Measurements from ENCODE around the gene FREM3. TPM values are rescaled to one million over a fixed set of nuclear protein-coding genes. Genes with fewer than 3 reads are reported as not detected.

The FREM3 gene
- total RNA-seq, 1 experiment from 2014 or later = not detected

- Histone ChIP-seq H3K27me3 (replicated peaks; ENCODE audit: insufficient read depth, low read depth, low read length, poor library complexity) (no peaks in the 10 kb centered on the region), H3K4me1 (ENCODE audit: insufficient read depth, low read length, poor library complexity, severe bottlenecking) (no peaks in the 10 kb centered on the region), H3K27ac (ENCODE audit: low read depth, low read length, poor library complexity, severe bottlenecking) (no peak overlapping the region), H3K36me3 (ENCODE audit: insufficient read depth, low read length, poor library complexity, severe bottlenecking) (no peaks in the 10 kb centered on the region), H3K9me3 (ENCODE audit: low read depth, low read length, poor library complexity, severe bottlenecking) (no peaks in the 10 kb centered on the region), H3K4me3 (ENCODE audit: low read depth, low read length, poor library complexity, severe bottlenecking) (no peak overlapping the region)
- no peak for TF ChIP-seq CTCF (conservative IDR thresholded peaks at IDR 0.05; ENCODE audit: low read depth, low read length)
- CTCF ChIA-PET = no interaction called here
- DNase-seq (ENCODE audit: low spot score) = no peak
- intact Hi-C loops (cut with micrococcal nuclease; ENCODE audit: unreplicated experiment) = no loop called here
- POLR2A ChIA-PET (ENCODE audit: low non-redundant PET) = no interaction called here
- BruUV-seq (replicated peaks) = no TSS peak
These were observed 76.6 kb downstream of the FREM3 start for GRCh38 chr4:143623896-143624295.

- H3K36me3 ChIP-seq (ENCODE audit: insufficient read depth, low read length, poor library complexity, severe bottlenecking) = no peaks in the 10 kb centered on the region
- ChIA-PET POLR2A (ENCODE audit: low non-redundant PET) (no interaction called here), CTCF (no interaction called here)
- H3K4me1 ChIP-seq (ENCODE audit: insufficient read depth, low read length, poor library complexity, severe bottlenecking) = no peaks in the 10 kb centered on the region
- H3K27ac ChIP-seq (ENCODE audit: low read depth, low read length, poor library complexity, severe bottlenecking) = no peak overlapping the region
- intact Hi-C loops (cut with micrococcal nuclease; ENCODE audit: unreplicated experiment) = no loop called here
- no peak overlapping the region for H3K4me3 ChIP-seq (ENCODE audit: low read depth, low read length, poor library complexity, severe bottlenecking)
- no peak for DNase-seq (ENCODE audit: low spot score)
- TF ChIP-seq CTCF (conservative IDR thresholded peaks at IDR 0.05; ENCODE audit: low read depth, low read length) (no peak), EZH2 (IDR thresholded peaks at IDR 0.05; ENCODE audit: borderline replicate concordance, low read depth, low read length, poor library complexity, severe bottlenecking) (no peak)
- H3K9me3 ChIP-seq (ENCODE audit: low read depth, low read length, poor library complexity, severe bottlenecking) = no peaks in the 10 kb centered on the region
- BruUV-seq (replicated peaks) = no TSS peak
- H3K27me3 ChIP-seq (replicated peaks; ENCODE audit: insufficient read depth, low read depth, low read length, poor library complexity) = peaks cover 5% of the 10 kb centered on the region
These were observed 81.7 kb downstream of the FREM3 start for GRCh38 chr4:143618811-143619210.

GRCh38 chr4:143617994-143618679 is 82.3 kb downstream of the FREM3 start:
- Histone ChIP-seq H3K4me3 (ENCODE audit: low read depth, low read length, poor library complexity, severe bottlenecking) (no peak overlapping the region), H3K27me3 (replicated peaks; ENCODE audit: insufficient read depth, low read depth, low read length, poor library complexity) (peaks cover 5% of the 10 kb centered on the region), H3K9me3 (ENCODE audit: low read depth, low read length, poor library complexity, severe bottlenecking) (no peaks in the 10 kb centered on the region), H3K27ac (ENCODE audit: low read depth, low read length, poor library complexity, severe bottlenecking) (no peak overlapping the region), H3K4me1 (ENCODE audit: insufficient read depth, low read length, poor library complexity, severe bottlenecking) (no peaks in the 10 kb centered on the region), H3K36me3 (ENCODE audit: insufficient read depth, low read length, poor library complexity, severe bottlenecking) (no peaks in the 10 kb centered on the region)
- BruUV-seq (replicated peaks) = no TSS peak
- no peak for DNase-seq (ENCODE audit: low spot score)
- ChIA-PET CTCF (no interaction called here), POLR2A (ENCODE audit: low non-redundant PET) (no interaction called here)
- TF ChIP-seq CTCF (conservative IDR thresholded peaks at IDR 0.05; ENCODE audit: low read depth, low read length) = no peak
- no peak for TF ChIP-seq EZH2 (IDR thresholded peaks at IDR 0.05; ENCODE audit: borderline replicate concordance, low read depth, low read length, poor library complexity, severe bottlenecking)
- intact Hi-C loops (cut with micrococcal nuclease; ENCODE audit: unreplicated experiment) = no loop called here
